GM12892 (cell line): ENCODE measurements around the gene EDN2.

Experiments used
- POLR2A ChIP-seq: IDR thresholded peaks from 2 replicates; pipeline ENCODE4 v1.6.1; 2011; ENCODE audit warnings: low read depth, low read length, control low read depth
- POLR2AphosphoS5 ChIP-seq: IDR thresholded peaks from 2 replicates; pipeline ENCODE4 v1.6.1; 2011; ENCODE audit warnings: low read depth, low read length, control low read depth
- TAF1 ChIP-seq: IDR thresholded peaks from 2 replicates; pipeline ENCODE4 v1.6.1; 2011; ENCODE audit warnings: low read depth, mild to moderate bottlenecking, control low read depth, low read length, borderline replicate concordance

- TF ChIP-seq POLR2AphosphoS5 (no peak), TAF1 (no peak), POLR2A (no peak)
Measured at GRCh38 chr1:41512701-41513382, 28.4 kb upstream of the EDN2 start.
